Mesenchymal stem cell (in vitro differentiated cells and primary cell): ENCODE results near the gene GPR15LG.

Experiments
- DNase-seq: peaks from one replicate; pipeline ENCODE4 v3.0.0-alpha.2; 2013
- H2AFZ ChIP-seq: one replicate; pipeline ENCODE4 v1.6.1; 2013; ENCODE audit warnings: low read depth, mild to moderate bottlenecking, control low read depth, inconsistent platforms, low read length, moderate library complexity
- H2AK5ac ChIP-seq: 2 replicates; pipeline ENCODE4 v1.6.1; 2013; ENCODE audit warnings: low read length, moderate library complexity, mild to moderate bottlenecking, inconsistent platforms; ENCODE audit not compliant: severe bottlenecking
- H2BK120ac ChIP-seq: one replicate; pipeline ENCODE4 v1.6.1; 2013; ENCODE audit warnings: low read depth, mild to moderate bottlenecking, inconsistent platforms, low read length, moderate library complexity
- H2BK12ac ChIP-seq, 2 experiments: one replicate each; pipeline ENCODE4 v1.6.1; 2013; ENCODE audit warnings: inconsistent platforms in 2 of 2, low read length in 2 of 2, mild to moderate bottlenecking in 2 of 2, moderate library complexity in 2 of 2, control low read depth in 1 of 2
- H2BK15ac ChIP-seq: one replicate; pipeline ENCODE4 v1.6.1; 2013; ENCODE audit warnings: mild to moderate bottlenecking, low read depth, inconsistent platforms; ENCODE audit not compliant: poor library complexity, severe bottlenecking
- H2BK5ac ChIP-seq: 2 replicates; pipeline ENCODE4 v1.6.1; 2013; ENCODE audit warnings: low read depth, mild to moderate bottlenecking, low read length, control low read depth, inconsistent platforms; ENCODE audit not compliant: poor library complexity, severe bottlenecking
- H3K14ac ChIP-seq, 2 experiments: one replicate each; pipeline ENCODE4 v1.6.1; 2013; ENCODE audit warnings: inconsistent platforms in 2 of 2, low read length in 2 of 2, control low read depth in 1 of 2, mild to moderate bottlenecking in 1 of 2, moderate library complexity in 1 of 2
- H3K18ac ChIP-seq, 2 experiments: one replicate each; pipeline ENCODE4 v1.6.1; 2013; ENCODE audit warnings: inconsistent platforms in 2 of 2, low read length in 2 of 2, control low read depth in 1 of 2, low read depth in 1 of 2, mild to moderate bottlenecking in 1 of 2
- H3K23ac ChIP-seq, 2 experiments: one replicate each; pipeline ENCODE4 v1.6.1; 2013; ENCODE audit warnings: inconsistent platforms in 2 of 2, low read length in 2 of 2, mild to moderate bottlenecking in 2 of 2, moderate library complexity in 2 of 2, control low read depth in 1 of 2
- H3K27ac ChIP-seq: 2 replicates; pipeline ENCODE4 v1.5.1; 2013; ENCODE audit warnings: mild to moderate bottlenecking, moderate library complexity, low read length, control low read depth, inconsistent platforms; ENCODE audit not compliant: poor library complexity, severe bottlenecking
- H3K27me3 ChIP-seq, 2 experiments: 2 replicates each; pipeline versions ENCODE4 v1.6.1 to v1.7.0; 2013; ENCODE audit warnings: low read length in 2 of 2, mild to moderate bottlenecking in 2 of 2, moderate library complexity in 2 of 2, control low read depth in 1 of 2, inconsistent platforms in 1 of 2; ENCODE audit not compliant: control insufficient read depth in 1 of 2, insufficient read depth in 1 of 2
- H3K36me3 ChIP-seq, 2 experiments: 2 replicates each; pipeline versions ENCODE4 v1.6.1 to v1.7.0; 2013; ENCODE audit warnings: low read length in 2 of 2, control low read depth in 1 of 2, inconsistent platforms in 1 of 2, low read depth in 1 of 2, mild to moderate bottlenecking in 1 of 2; ENCODE audit not compliant: insufficient read depth in 2 of 2, control insufficient read depth in 1 of 2
- H3K4ac ChIP-seq, 2 experiments: one replicate each; pipeline ENCODE4 v1.6.1; 2013; ENCODE audit warnings: inconsistent platforms in 2 of 2, low read length in 2 of 2, mild to moderate bottlenecking in 2 of 2, moderate library complexity in 2 of 2, control low read depth in 1 of 2, low read depth in 1 of 2
- H3K4me1 ChIP-seq: 2 replicates; pipeline ENCODE4 v1.6.1; 2013; ENCODE audit warnings: low read depth, low read length, control low read depth; ENCODE audit not compliant: control insufficient read depth, insufficient read depth
- H3K4me2 ChIP-seq: 2 replicates; pipeline ENCODE4 v1.6.1; 2013; ENCODE audit warnings: low read length, mild to moderate bottlenecking, inconsistent platforms; ENCODE audit not compliant: poor library complexity, severe bottlenecking
- H3K4me3 ChIP-seq, 2 experiments: 2 replicates each; pipeline versions ENCODE4 v1.5.1 to v1.7.0; 2013; ENCODE audit warnings: low read length in 2 of 2, mild to moderate bottlenecking in 2 of 2, control low read depth in 1 of 2, low read depth in 1 of 2; ENCODE audit not compliant: insufficient read depth in 1 of 2
- H3K79me1 ChIP-seq: replicated peaks from 2 replicates; pipeline ENCODE4 v1.6.1; 2013; ENCODE audit warnings: mild to moderate bottlenecking, control low read depth, low read length, inconsistent platforms; ENCODE audit not compliant: poor library complexity, severe bottlenecking
- H3K9ac ChIP-seq: 2 replicates; pipeline ENCODE4 v1.7.0; 2013; ENCODE audit warnings: mild to moderate bottlenecking, low read length, moderate library complexity
- H3K9me3 ChIP-seq: 2 replicates; pipeline ENCODE4 v1.7.0; 2013; ENCODE audit warnings: mild to moderate bottlenecking, low read length; ENCODE audit not compliant: control insufficient read depth
- H4K8ac ChIP-seq: one replicate; pipeline ENCODE4 v1.6.1; 2013; ENCODE audit warnings: inconsistent platforms, mild to moderate bottlenecking, low read length, moderate library complexity
- H4K91ac ChIP-seq: one replicate; pipeline ENCODE4 v1.6.1; 2013; ENCODE audit warnings: mild to moderate bottlenecking, low read length, inconsistent platforms
- WGBS: methylation state at CpG from one replicate; pipeline ENCODE4 v1.1.7; 2013; ENCODE audit warnings: mixed read lengths; 5-methylcytosine and 5-hydroxymethylcytosine counted together

Gene GPR15LG

GRCh38 chr10:84193327-84193726 is 19.7 kb downstream of the GPR15LG start:
- Histone ChIP-seq H3K4me3 (no peak overlapping the region), H4K91ac (no peak overlapping the region), H3K4me1 (peaks cover 21% of the 10 kb centered on the region), H2BK120ac (no peak overlapping the region), H3K27ac (no peak overlapping the region), H2BK12ac (no peak overlapping the region), H2AFZ (no peak overlapping the region), H3K14ac (no peak overlapping the region), H3K9ac (no peak overlapping the region), H2BK5ac (no peak overlapping the region), H3K4ac (no peak overlapping the region), H3K4me2 (no peak overlapping the region), H3K27me3 (peaks cover 52 to 78% of the 10 kb centered on the region in 2 experiments), H3K79me1 (no peaks in the 10 kb centered on the region), H4K8ac (no peak overlapping the region), H3K9me3 (no peaks in the 10 kb centered on the region), H2BK15ac (no peak overlapping the region), H2AK5ac (no peak overlapping the region), H3K23ac (no peak overlapping the region), H3K18ac (no peak overlapping the region), H3K36me3 (no peaks in the 10 kb centered on the region)
- 90% methylated on average over 1 of the region's 2 CpGs for WGBS
- DNase-seq = no peak

- no peak overlapping the region for H2AK5ac ChIP-seq
- peak overlapping the region; percentile 33 for H2BK15ac ChIP-seq
- H3K27ac ChIP-seq = no peak overlapping the region
- H3K9me3 ChIP-seq = no peaks in the 10 kb centered on the region
- no peak overlapping the region for H3K14ac ChIP-seq
- peak; percentile 21 for DNase-seq
- no peak overlapping the region for H2BK12ac ChIP-seq
- peak overlapping the region; percentile 99 for H3K4me2 ChIP-seq
- peaks cover 48 to 80% of the 10 kb centered on the region in 2 experiments for H3K27me3 ChIP-seq
- no peak overlapping the region for H4K91ac ChIP-seq
- no peak overlapping the region for H4K8ac ChIP-seq
- no peak overlapping the region for H3K9ac ChIP-seq
- no peak overlapping the region for H3K4ac ChIP-seq
- H3K36me3 ChIP-seq = no peaks in the 10 kb centered on the region
- no peak overlapping the region for H2BK120ac ChIP-seq
- no peak overlapping the region for H3K23ac ChIP-seq
- WGBS = 56% methylated on average over 5 of the region's 5 CpGs
- no peaks in the 10 kb centered on the region for H3K79me1 ChIP-seq
- H2AFZ ChIP-seq = no peak overlapping the region
- peak overlapping the region in 1 of 2 experiments; percentile 61 for H3K4me3 ChIP-seq
- H3K18ac ChIP-seq = no peak overlapping the region
- no peak overlapping the region for H2BK5ac ChIP-seq
- peaks cover 21% of the 10 kb centered on the region for H3K4me1 ChIP-seq
These were observed 20.3 kb downstream of the GPR15LG start for GRCh38 chr10:84193846-84194423.

GRCh38 chr10:84194424-84195043 is 20.9 kb downstream of the GPR15LG start, which contains the start of gene CDHR1:
Gene CDHR1, plus strand, starts transcription at chr10:84194537. Its CDS starts 224 bp downstream, at chr10:84194761.
- H3K4me3 ChIP-seq = peak within 1 kb of the TSS in 1 of 2 experiments; percentile 61
- peak within 1 kb of the TSS in 1 of 2 experiments; percentile 46 for H3K23ac ChIP-seq
- H3K36me3 ChIP-seq = no peaks in the 10 kb centered on the region
- peaks cover 47 to 81% of the 10 kb centered on the region in 2 experiments for H3K27me3 ChIP-seq
- H2BK15ac ChIP-seq = peak within 1 kb of the TSS; percentile 33
- peak within 1 kb of the TSS in 1 of 2 experiments; percentile 26 for H3K14ac ChIP-seq
- H3K9ac ChIP-seq = no peak within 1 kb of the TSS
- no peak within 1 kb of the TSS for H3K18ac ChIP-seq
- 1% methylated on average over 60 of the region's 61 CpGs for WGBS
- H4K91ac ChIP-seq = peak within 1 kb of the TSS; percentile 18
- H3K4me1 ChIP-seq = peaks cover 21% of the 10 kb centered on the region
- DNase-seq = no peak
- no peaks in the 10 kb centered on the region for H3K9me3 ChIP-seq
- no peak within 1 kb of the TSS for H2BK12ac ChIP-seq
- peak within 1 kb of the TSS; percentile 99 for H3K4me2 ChIP-seq
- no peak within 1 kb of the TSS for H2AK5ac ChIP-seq
- H3K4ac ChIP-seq = no peak within 1 kb of the TSS
- no peak within 1 kb of the TSS for H2BK5ac ChIP-seq
- H2AFZ ChIP-seq = peak within 1 kb of the TSS; percentile 5
- no peaks in the 10 kb centered on the region for H3K79me1 ChIP-seq
- no peak within 1 kb of the TSS for H2BK120ac ChIP-seq
- no peak within 1 kb of the TSS for H3K27ac ChIP-seq
- no peak within 1 kb of the TSS for H4K8ac ChIP-seq

GRCh38 chr10:84195044-84195830 is 21.6 kb downstream of the GPR15LG start:
- H3K23ac ChIP-seq = peak overlapping the region in 1 of 2 experiments; percentile 46
- no peak overlapping the region for H2BK5ac ChIP-seq
- H2BK12ac ChIP-seq = no peak overlapping the region
- no peak overlapping the region for H4K8ac ChIP-seq
- H3K18ac ChIP-seq = no peak overlapping the region
- H3K9ac ChIP-seq = no peak overlapping the region
- H3K4me3 ChIP-seq = no peak overlapping the region
- H2BK120ac ChIP-seq = no peak overlapping the region
- DNase-seq = no peak
- H3K14ac ChIP-seq = no peak overlapping the region
- peaks cover 21% of the 10 kb centered on the region for H3K4me1 ChIP-seq
- H3K27ac ChIP-seq = no peak overlapping the region
- H3K4me2 ChIP-seq = peak overlapping the region; percentile 99
- H3K36me3 ChIP-seq = no peaks in the 10 kb centered on the region
- no peak overlapping the region for H2BK15ac ChIP-seq
- H2AK5ac ChIP-seq = no peak overlapping the region
- H3K79me1 ChIP-seq = no peaks in the 10 kb centered on the region
- H4K91ac ChIP-seq = peak overlapping the region; percentile 18
- no peak overlapping the region for H2AFZ ChIP-seq
- H3K4ac ChIP-seq = no peak overlapping the region
- no peaks in the 10 kb centered on the region for H3K9me3 ChIP-seq
- WGBS = 48% methylated on average over 42 of the region's 43 CpGs
- H3K27me3 ChIP-seq = peaks cover 47 to 85% of the 10 kb centered on the region in 2 experiments
